B cell (primary cell): Measurements from ENCODE around the gene ANKRD10. TPM values are rescaled to one million over a fixed set of nuclear protein-coding genes. Genes with fewer than 3 reads are reported as not detected.
"Not testable (repeated sequence)": the region's sequence is repeated elsewhere in the genome, so short reads cannot be mapped to it uniquely, and the experiment has no call there.

ENCODE experiments used
- ATAC-seq: fragments of 200-7000 bp; cut with Tn5 transposase; one replicate; pipeline ENCODE4 v1.10.0; 2021; ENCODE audit warnings: low read depth, mild to moderate bottlenecking, moderate number of reproducible peaks, moderate library complexity
- CTCF ChIA-PET: fragments of 350-600 bp; sonication (Branson Sonifier 250); formaldehyde crosslinking; loops from one replicate; lab custom pipeline; 2021; ENCODE audit warnings: antibody characterized with exemption, inconsistent platforms; lab: Charles Lee
- POLR2A ChIA-PET: fragments of 350-600 bp; sonication (Branson Sonifier 250); formaldehyde crosslinking; loops from one replicate; lab custom pipeline; 2021; ENCODE audit warnings: antibody characterized with exemption; lab: Charles Lee
- DNase-seq: peaks from one replicate; pipeline ENCODE4 v3.0.0; 2013
- H2AFZ ChIP-seq: 2 replicates; pipeline ENCODE4 v1.6.1; 2012; ENCODE audit warnings: mild to moderate bottlenecking, low read depth, low read length; ENCODE audit not compliant: insufficient read depth, poor library complexity, severe bottlenecking
- H3K27ac ChIP-seq, 2 donors: 1 replicate in 1 of 2; 2 replicates in 1 of 2; pipeline ENCODE4 v1.5.1; 2012 to 2013; ENCODE audit warnings: low read length in 2 of 2, mild to moderate bottlenecking in 2 of 2, moderate library complexity in 1 of 2
- H3K27me3 ChIP-seq, 4 experiments: fragments of 200-600 bp in 1 of 4; sonication (generic) in 1 of 4; replicated peaks in 1 of 4; 1 replicate in 2 of 4; 2 replicates in 2 of 4; pipeline versions ENCODE4 v1.6.1 to v1.7.0; 2013 to 2016; ENCODE audit warnings: low read length in 3 of 4, mild to moderate bottlenecking in 2 of 4, mixed read lengths in 1 of 4, moderate library complexity in 1 of 4; ENCODE audit not compliant: insufficient read depth in 4 of 4, control insufficient read depth in 3 of 4; ENCODE audit errors: control extremely low read depth in 1 of 4
- H3K36me3 ChIP-seq, 2 experiments: replicated peaks in 1 of 2; 1 replicate in 1 of 2; 2 replicates in 1 of 2; pipeline versions ENCODE4 v1.6.1 to v1.7.1; 2013; ENCODE audit warnings: low read length in 1 of 2; ENCODE audit not compliant: insufficient read depth in 2 of 2, control insufficient read depth in 1 of 2; ENCODE audit errors: control extremely low read depth in 1 of 2, extremely low read depth in 1 of 2
- H3K4me1 ChIP-seq, 2 donors: fragments of 200-600 bp in 1 of 2; sonication (generic) in 1 of 2; 1 replicate in 1 of 2; 2 replicates in 1 of 2; pipeline versions ENCODE4 v1.5.1 to v1.6.1; 2013 to 2017; ENCODE audit warnings: low read length in 2 of 2; ENCODE audit not compliant: control insufficient read depth in 2 of 2, insufficient read depth in 2 of 2
- H3K4me2 ChIP-seq: replicated peaks from 2 replicates; pipeline ENCODE3; 2012; ENCODE audit warnings: mild to moderate bottlenecking, low read depth, low read length; ENCODE audit not compliant: poor library complexity, severe bottlenecking
- H3K4me3 ChIP-seq, 5 experiments: fragments of 200-600 bp in 1 of 5; sonication (generic) in 1 of 5; 1 replicate in 3 of 5; 2 replicates in 2 of 5; pipeline versions ENCODE4 v1.5.1 to v1.7.0; 2011 to 2016; ENCODE audit warnings: low read length in 4 of 5, mild to moderate bottlenecking in 4 of 5, low read depth in 2 of 5, control low read depth in 1 of 5, moderate library complexity in 1 of 5; ENCODE audit not compliant: insufficient read depth in 1 of 5; ENCODE audit errors: control extremely low read depth in 1 of 5, extremely low read depth in 1 of 5
- H3K79me2 ChIP-seq: fragments of 200-600 bp; sonication (generic); one replicate; pipeline ENCODE4 v1.6.0; 2016; ENCODE audit warnings: low read length; ENCODE audit not compliant: control insufficient read depth, insufficient read depth
- H3K9ac ChIP-seq: fragments of 200-600 bp; sonication (generic); 2 replicates; pipeline ENCODE4 v1.6.1; 2017; ENCODE audit warnings: mild to moderate bottlenecking, low read length, moderate library complexity
- H3K9me3 ChIP-seq, 3 donors: one replicate each; pipeline versions ENCODE4 v1.6.1 to v1.7.1; 2013; ENCODE audit warnings: low read length in 2 of 3; ENCODE audit not compliant: control insufficient read depth in 2 of 3, insufficient read depth in 1 of 3; ENCODE audit errors: control extremely low read depth in 1 of 3
- H4K20me1 ChIP-seq: 2 replicates; pipeline ENCODE4 v1.6.0; 2012; ENCODE audit warnings: mild to moderate bottlenecking, low read length; ENCODE audit not compliant: insufficient read depth, control insufficient read depth, poor library complexity, severe bottlenecking
- H3K27ac Mint-ChIP-seq: one replicate; pipeline ENCODE4 v1.8.0; 2021; ENCODE audit warnings: mixed read lengths
- H3K27me3 Mint-ChIP-seq: one replicate; pipeline ENCODE4 v1.8.0; 2021; ENCODE audit warnings: mixed read lengths
- H3K4me1 Mint-ChIP-seq: one replicate; pipeline ENCODE4 v1.8.0; 2021; ENCODE audit warnings: mixed read lengths
- H3K4me3 Mint-ChIP-seq: one replicate; pipeline ENCODE4 v1.8.0; 2021; ENCODE audit warnings: mixed read lengths
- H3K9me3 Mint-ChIP-seq: one replicate; pipeline ENCODE4 v1.8.0; 2022; ENCODE audit warnings: mixed read lengths; ENCODE audit not compliant: insufficient read depth
- EZH2 ChIP-seq: IDR thresholded peaks from 2 replicates; pipeline ENCODE4 v1.6.1; 2012; ENCODE audit warnings: borderline replicate concordance, low read depth, mild to moderate bottlenecking, moderate library complexity, low read length; ENCODE audit not compliant: insufficient read depth, poor library complexity, severe bottlenecking
- WGBS: methylation state at CpG from one replicate; pipeline ENCODE4 v1.1.5; 2013; ENCODE audit warnings: missing lambda C conversion rate; ENCODE audit not compliant: insufficient coverage; 5-methylcytosine and 5-hydroxymethylcytosine counted together
- intact Hi-C: fragments of 100-400 bp; cut with micrococcal nuclease; formaldehyde crosslinking; loops from one replicate; pipeline ENCODE4 v1.10.0; 2022
- polyA plus RNA-seq: library from polyadenylated mRNA; depleted of rRNA; stranded (reverse); fragments of >200 nt; gene quantifications from 2 replicates; pipeline ENCODE4 v1.2.3, GENCODE V29; 2012
- total RNA-seq, 2 donors: library from RNA; stranded (reverse); fragments of 120-200 nt in 1 of 2; gene quantifications; 1 replicate in 1 of 2; 2 replicates in 1 of 2; pipeline versions ENCODE4 v1.2.3 to v1.2.4, GENCODE V29; 2013 to 2022
- TF ChIP-seq, protein P1 (sequence below): fragments of 200-600 bp; IDR thresholded peaks from one replicate; pipeline ENCODE4 v1.8.0; 2022; ENCODE audit warnings: antibody characterized with exemption, mild to moderate bottlenecking

The ANKRD10 gene
- total and polyA plus RNA-seq, 2 donors (not counting 1 experiment from before 2014, with no cell fraction given): 142 to 256 TPM

DNA sequence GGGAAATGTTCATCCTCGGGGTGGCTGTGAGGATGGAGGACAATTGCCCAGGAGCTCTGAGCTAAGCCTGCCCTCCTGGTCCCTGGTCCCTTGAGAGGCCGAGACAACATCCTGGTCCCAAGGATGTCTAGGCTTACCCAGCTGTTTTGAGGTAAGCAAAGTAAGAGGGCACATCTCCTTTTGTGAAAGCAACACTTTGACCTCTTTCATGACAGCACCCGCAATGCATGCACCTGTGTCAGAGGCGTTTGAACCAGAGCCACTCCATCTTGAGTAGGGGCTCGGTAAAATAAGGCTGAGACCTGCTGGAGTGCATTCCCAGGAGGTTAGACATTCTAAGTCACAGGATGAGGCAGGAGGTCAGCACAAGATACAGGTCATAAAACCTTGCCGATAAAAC, 43.1 kb upstream of the ANKRD10 start:
- Histone ChIP-seq H3K27ac (no peak overlapping the region), H3K9me3 (peaks cover 0 to 14% (median 6%) of the 10 kb centered on the region in 3 donors), H3K4me3 (no peak overlapping the region), H3K4me1 (no peaks in the 10 kb centered on the region), H3K36me3 (no peaks in the 10 kb centered on the region), H3K4me2 (no peak overlapping the region), H3K79me2 (no peaks in the 10 kb centered on the region), H2AFZ (no peak overlapping the region), H3K9ac (no peak overlapping the region), H3K27me3 (no peaks in the 10 kb centered on the region), H4K20me1 (no peaks in the 10 kb centered on the region)
- no peak for ATAC-seq
- ChIA-PET POLR2A (no interaction called here), CTCF (no interaction called here)
- Mint-ChIP-seq H3K4me1 (no peaks in the 10 kb centered on the region), H3K9me3 (peaks cover 4% of the 10 kb centered on the region), H3K27ac (no peak overlapping the region), H3K27me3 (peaks cover 7% of the 10 kb centered on the region), H3K4me3 (no peak overlapping the region)
- 95% methylated on average over 4 of the region's 6 CpGs for WGBS
- intact Hi-C loops: loop anchor here (10.0 kb wide), 1 partner anchor 1437 kb away; no protein-coding TSS in a partner anchor
- no peak for DNase-seq
- TF ChIP-seq, protein P1, sequence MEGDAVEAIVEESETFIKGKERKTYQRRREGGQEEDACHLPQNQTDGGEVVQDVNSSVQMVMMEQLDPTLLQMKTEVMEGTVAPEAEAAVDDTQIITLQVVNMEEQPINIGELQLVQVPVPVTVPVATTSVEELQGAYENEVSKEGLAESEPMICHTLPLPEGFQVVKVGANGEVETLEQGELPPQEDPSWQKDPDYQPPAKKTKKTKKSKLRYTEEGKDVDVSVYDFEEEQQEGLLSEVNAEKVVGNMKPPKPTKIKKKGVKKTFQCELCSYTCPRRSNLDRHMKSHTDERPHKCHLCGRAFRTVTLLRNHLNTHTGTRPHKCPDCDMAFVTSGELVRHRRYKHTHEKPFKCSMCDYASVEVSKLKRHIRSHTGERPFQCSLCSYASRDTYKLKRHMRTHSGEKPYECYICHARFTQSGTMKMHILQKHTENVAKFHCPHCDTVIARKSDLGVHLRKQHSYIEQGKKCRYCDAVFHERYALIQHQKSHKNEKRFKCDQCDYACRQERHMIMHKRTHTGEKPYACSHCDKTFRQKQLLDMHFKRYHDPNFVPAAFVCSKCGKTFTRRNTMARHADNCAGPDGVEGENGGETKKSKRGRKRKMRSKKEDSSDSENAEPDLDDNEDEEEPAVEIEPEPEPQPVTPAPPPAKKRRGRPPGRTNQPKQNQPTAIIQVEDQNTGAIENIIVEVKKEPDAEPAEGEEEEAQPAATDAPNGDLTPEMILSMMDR: no peak

DNA sequence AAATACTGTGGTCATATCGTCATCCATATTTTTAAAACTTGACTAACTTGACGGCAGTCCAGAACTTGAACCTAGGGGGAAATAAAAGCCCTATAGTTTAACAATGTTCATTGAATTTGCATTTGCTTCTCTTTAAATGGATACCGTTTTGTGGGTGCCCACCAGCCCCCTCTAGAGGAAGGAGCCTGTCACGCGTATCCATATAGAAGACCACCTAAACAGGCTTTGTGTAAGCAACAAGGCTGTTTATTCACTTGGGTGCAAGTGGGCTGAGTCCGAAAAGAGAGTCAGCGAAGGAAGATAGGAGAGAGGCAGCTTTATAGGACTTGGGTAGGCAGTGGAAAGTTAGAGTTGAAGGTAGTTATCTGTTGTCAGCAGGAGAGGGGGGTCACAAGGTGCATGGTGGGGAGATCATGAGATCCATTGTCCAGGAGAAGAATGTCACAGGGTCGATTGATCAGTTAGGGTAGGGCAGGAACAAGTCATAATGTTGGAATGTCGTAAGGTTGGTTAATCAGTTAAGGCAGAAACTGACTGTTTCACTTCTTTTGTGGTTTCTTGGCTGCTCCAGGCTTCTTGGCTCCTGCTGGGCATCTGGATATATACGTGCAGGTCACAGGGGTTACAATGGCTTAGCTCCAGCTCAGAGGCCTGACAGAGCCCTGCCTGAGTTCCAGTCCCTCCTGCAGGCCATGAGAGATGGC, 42.5 kb upstream of the ANKRD10 start:
- Histone ChIP-seq H4K20me1 (no peaks in the 10 kb centered on the region), H3K36me3 (no peaks in the 10 kb centered on the region), H3K9me3 (peaks cover 0 to 12% (median 6%) of the 10 kb centered on the region in 3 donors), H3K4me3 (no peak overlapping the region), H3K4me1 (no peaks in the 10 kb centered on the region), H3K9ac (no peak overlapping the region), H3K4me2 (no peak overlapping the region), H3K27ac (no peak overlapping the region), H3K79me2 (no peaks in the 10 kb centered on the region), H2AFZ (no peak overlapping the region), H3K27me3 (no peaks in the 10 kb centered on the region)
- ChIA-PET POLR2A (no interaction called here), CTCF (no interaction called here)
- TF ChIP-seq, protein P1: no peak
- no peak for TF ChIP-seq EZH2
- Mint-ChIP-seq H3K27ac (no peak overlapping the region), H3K9me3 (peaks cover 4% of the 10 kb centered on the region), H3K27me3 (peaks cover 7% of the 10 kb centered on the region), H3K4me1 (no peaks in the 10 kb centered on the region), H3K4me3 (no peak overlapping the region)
- ATAC-seq (no peak), DNase-seq (no peak)
- intact Hi-C loops: loop anchor here (10.0 kb wide), 1 partner anchor 1437 kb away; no protein-coding TSS in a partner anchor
- 83% methylated on average over 8 of the region's 10 CpGs for WGBS

DNA sequence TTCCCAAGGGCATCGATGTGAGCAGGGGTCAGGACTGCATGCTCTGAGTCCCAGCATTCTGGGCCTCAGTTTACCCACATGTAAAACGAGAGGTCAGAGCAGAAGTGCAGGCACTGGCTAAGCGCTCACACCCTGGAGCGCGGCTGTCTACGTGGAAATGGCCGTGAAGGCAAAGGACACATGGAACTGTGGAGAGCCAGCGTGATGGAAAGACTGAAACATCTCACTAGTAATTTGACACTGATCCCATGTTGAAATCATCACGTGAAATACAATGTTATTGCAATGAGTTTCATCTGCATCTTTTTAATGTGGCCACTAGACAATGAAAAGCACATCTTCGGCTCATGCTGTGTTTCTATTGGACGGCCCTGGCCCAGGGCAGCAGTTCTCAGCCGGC, 41.3 kb upstream of the ANKRD10 start:
- H3K9ac ChIP-seq, CTCF ChIA-PET, H3K9me3 Mint-ChIP-seq, H3K27me3 ChIP-seq, DNase-seq, H3K27ac ChIP-seq, H3K27me3 Mint-ChIP-seq, H2AFZ ChIP-seq, H4K20me1 ChIP-seq, H3K27ac Mint-ChIP-seq, ATAC-seq, H3K4me1 ChIP-seq, H3K36me3 ChIP-seq, H3K4me2 ChIP-seq, H3K4me3 ChIP-seq, H3K4me3 Mint-ChIP-seq, H3K79me2 ChIP-seq, H3K4me1 Mint-ChIP-seq, POLR2A ChIA-PET, H3K9me3 ChIP-seq: not testable (repeated sequence)
- intact Hi-C loops: loop anchor here (10.0 kb wide), 1 partner anchor 1439 kb away; no protein-coding TSS in a partner anchor
- 92% methylated on average over 4 of the region's 12 CpGs for WGBS
